Astrocyte (in vitro differentiated cells and primary cell): ENCODE measurements around the gene TMEM18. TPM values are rescaled to one million over a fixed set of nuclear protein-coding genes. Genes with fewer than 3 reads are reported as not detected.

Experiments used
- DNase-seq: peaks from one replicate; pipeline ENCODE4 v3.0.0-alpha.2; 2010; ENCODE audit warnings: low read depth
- FAIRE-seq: peaks from 2 replicates; lab custom pipeline; 2011; peaks lifted over from hg19 to GRCh38; lab: Jason Lieb, UNC
- H2AFZ ChIP-seq: 2 replicates; pipeline ENCODE4 v1.6.0; 2012; ENCODE audit warnings: low read depth, low read length, inconsistent platforms
- H3K27ac ChIP-seq: 2 replicates; pipeline ENCODE4 v1.5.1; 2011; ENCODE audit warnings: low read depth, low read length, inconsistent platforms
- H3K27me3 ChIP-seq: 2 replicates; pipeline ENCODE4 v1.6.0; 2011; ENCODE audit warnings: low read length, inconsistent platforms; ENCODE audit not compliant: insufficient read depth
- H3K36me3 ChIP-seq: 2 replicates; pipeline ENCODE4 v1.5.1; 2011; ENCODE audit warnings: low read length, inconsistent platforms; ENCODE audit not compliant: insufficient read depth
- H3K4me1 ChIP-seq: 2 replicates; pipeline ENCODE4 v1.5.1; 2011; ENCODE audit warnings: low read length, inconsistent platforms; ENCODE audit not compliant: insufficient read depth
- H3K4me2 ChIP-seq: 2 replicates; pipeline ENCODE4 v1.6.0; 2012; ENCODE audit warnings: low read length, inconsistent platforms
- H3K4me3 ChIP-seq: 2 replicates; pipeline ENCODE4 v1.5.1; 2011; ENCODE audit warnings: low read depth, mild to moderate bottlenecking, low read length, inconsistent platforms; ENCODE audit not compliant: insufficient read depth
- H3K79me2 ChIP-seq: 2 replicates; pipeline ENCODE4 v1.6.0; 2012; ENCODE audit warnings: mild to moderate bottlenecking, low read length, inconsistent platforms; ENCODE audit not compliant: insufficient read depth
- H3K9ac ChIP-seq: 2 replicates; pipeline ENCODE4 v1.6.0; 2012; ENCODE audit warnings: mild to moderate bottlenecking, low read length, inconsistent platforms
- H3K9me3 ChIP-seq: 2 replicates; pipeline ENCODE4 v1.5.1; 2012; ENCODE audit warnings: low read depth, mild to moderate bottlenecking, low read length, inconsistent platforms; ENCODE audit not compliant: insufficient read depth
- H4K20me1 ChIP-seq: 2 replicates; pipeline ENCODE4 v1.6.0; 2012; ENCODE audit warnings: low read length, inconsistent platforms; ENCODE audit not compliant: insufficient read depth
- H3K27ac Mint-ChIP-seq: one replicate; pipeline ENCODE4 v1.8.0; 2021; ENCODE audit warnings: mild to moderate bottlenecking, mixed read lengths; ENCODE audit not compliant: unreplicated experiment
- H3K27me3 Mint-ChIP-seq: one replicate; pipeline ENCODE4 v1.8.0; 2021; ENCODE audit warnings: low read depth, mixed read lengths; ENCODE audit not compliant: unreplicated experiment
- H3K36me3 Mint-ChIP-seq: one replicate; pipeline ENCODE4 v1.8.0; 2021; ENCODE audit warnings: low read depth, mixed read lengths; ENCODE audit not compliant: unreplicated experiment
- H3K4me1 Mint-ChIP-seq: one replicate; pipeline ENCODE4 v1.8.0; 2021; ENCODE audit warnings: low read depth, mixed read lengths; ENCODE audit not compliant: unreplicated experiment
- H3K4me3 Mint-ChIP-seq: one replicate; pipeline ENCODE4 v1.8.0; 2021; ENCODE audit warnings: mild to moderate bottlenecking, moderate library complexity, mixed read lengths; ENCODE audit not compliant: unreplicated experiment
- H3K9me3 Mint-ChIP-seq: one replicate; pipeline ENCODE4 v1.8.0; 2021; ENCODE audit warnings: mild to moderate bottlenecking, mixed read lengths; ENCODE audit not compliant: unreplicated experiment
- CTCF ChIP-seq: IDR thresholded peaks from 2 replicates; pipeline ENCODE4 v1.5.1; 2011; ENCODE audit warnings: low read depth, mild to moderate bottlenecking, inconsistent platforms, low read length, moderate library complexity; ENCODE audit not compliant: insufficient read depth
- EZH2 ChIP-seq: IDR thresholded peaks from 2 replicates; pipeline ENCODE4 v1.6.1; 2012; ENCODE audit warnings: mild to moderate bottlenecking, low read length, inconsistent platforms; ENCODE audit not compliant: insufficient read depth
- total RNA-seq: library from RNA; stranded (reverse); gene quantifications from 2 replicates; pipeline ENCODE4 v1.2.1, GENCODE V29; 2021

Gene TMEM18
- total RNA-seq, 1 donor from 2014 or later: 16.8 TPM

GRCh38 chr2:623130-623922, 53.9 kb downstream of the TMEM18 start:
- H3K79me2 ChIP-seq: no peaks in the 10 kb centered on the region
- Mint-ChIP-seq H3K27ac (no peak overlapping the region), H3K4me1 (no peaks in the 10 kb centered on the region), H3K36me3 (no peaks in the 10 kb centered on the region), H3K4me3 (no peak overlapping the region), H3K9me3 (peaks cover 2% of the 10 kb centered on the region), H3K27me3 (peaks cover 16% of the 10 kb centered on the region)
- H2AFZ ChIP-seq: no peak overlapping the region
- H3K9me3 ChIP-seq: peaks cover 1% of the 10 kb centered on the region
- no peak for DNase-seq
- no peak for TF ChIP-seq CTCF
- no peak for TF ChIP-seq EZH2
- no peaks in the 10 kb centered on the region for H3K36me3 ChIP-seq
- H3K4me1 ChIP-seq: no peaks in the 10 kb centered on the region
- H3K4me2 ChIP-seq: no peak overlapping the region
- no peak overlapping the region for H3K4me3 ChIP-seq
- no peaks in the 10 kb centered on the region for H3K27me3 ChIP-seq
- no peak for FAIRE-seq
- no peak overlapping the region for H3K27ac ChIP-seq
- no peak overlapping the region for H3K9ac ChIP-seq
- H4K20me1 ChIP-seq: no peaks in the 10 kb centered on the region

GRCh38 chr2:622357-622756, 54.8 kb downstream of the TMEM18 start:
- Mint-ChIP-seq H3K27ac (no peak overlapping the region), H3K4me3 (no peak overlapping the region), H3K27me3 (peaks cover 14% of the 10 kb centered on the region), H3K36me3 (no peaks in the 10 kb centered on the region), H3K9me3 (peaks cover 7% of the 10 kb centered on the region), H3K4me1 (no peaks in the 10 kb centered on the region)
- FAIRE-seq (no peak), DNase-seq (no peak)
- Histone ChIP-seq H3K4me1 (no peaks in the 10 kb centered on the region), H3K4me2 (no peak overlapping the region), H4K20me1 (no peaks in the 10 kb centered on the region), H2AFZ (no peak overlapping the region), H3K36me3 (no peaks in the 10 kb centered on the region), H3K27me3 (no peaks in the 10 kb centered on the region), H3K9me3 (peaks cover 3% of the 10 kb centered on the region), H3K27ac (no peak overlapping the region), H3K4me3 (no peak overlapping the region), H3K9ac (no peak overlapping the region), H3K79me2 (no peaks in the 10 kb centered on the region)
- no peak for TF ChIP-seq CTCF
- TF ChIP-seq EZH2: no peak
